Karpas-422 (cell line): Measurements from ENCODE around the gene AKT1. TPM values are rescaled to one million over a fixed set of nuclear protein-coding genes. Genes with fewer than 3 reads are reported as not detected.

Experiments
- DNase-seq: peaks from one replicate; pipeline ENCODE4 v3.0.0-alpha.2; 2015
- H2AFZ ChIP-seq: fragments of 200-600 bp; sonication (generic); 2 replicates; pipeline ENCODE4 v1.6.1; 2014; ENCODE audit warnings: antibody characterized with exemption, low read length, mixed read lengths
- H3K27ac ChIP-seq: fragments of 200-600 bp; sonication (generic); 2 replicates; pipeline ENCODE4 v1.5.1; 2014; ENCODE audit warnings: mild to moderate bottlenecking, low read length, moderate library complexity
- H3K27me3 ChIP-seq: fragments of 200-600 bp; sonication (generic); 2 replicates; pipeline ENCODE4 v1.6.1; 2014; ENCODE audit warnings: low read length, mixed read lengths
- H3K36me3 ChIP-seq: fragments of 200-600 bp; sonication (generic); 2 replicates; pipeline ENCODE4 v1.6.1; 2014; ENCODE audit warnings: low read length, mixed read lengths; ENCODE audit not compliant: insufficient read depth
- H3K4me1 ChIP-seq: fragments of 200-600 bp; sonication (generic); 2 replicates; pipeline ENCODE4 v1.6.1; 2014; ENCODE audit warnings: mild to moderate bottlenecking, low read length, mixed read lengths
- H3K4me2 ChIP-seq: fragments of 200-600 bp; sonication (generic); 2 replicates; pipeline ENCODE4 v1.6.1; 2014; ENCODE audit warnings: low read length, low read depth, mild to moderate bottlenecking; ENCODE audit not compliant: poor library complexity, severe bottlenecking
- H3K4me3 ChIP-seq: fragments of 200-600 bp; sonication (generic); 2 replicates; pipeline ENCODE4 v1.5.1; 2014; ENCODE audit warnings: mild to moderate bottlenecking, antibody characterized with exemption, low read length, mixed read lengths
- H3K79me2 ChIP-seq: fragments of 200-600 bp; sonication (generic); 2 replicates; pipeline ENCODE4 v1.6.1; 2014; ENCODE audit warnings: mild to moderate bottlenecking, low read length, mixed read lengths
- H3K9ac ChIP-seq: fragments of 200-600 bp; sonication (generic); 2 replicates; pipeline ENCODE4 v1.6.0; 2014; ENCODE audit warnings: low read length
- H3K9me2 ChIP-seq: fragments of 200-600 bp; sonication (generic), shearing (Covaris generic); replicated peaks from 2 replicates; pipeline ENCODE4 v1.6.0; 2014; ENCODE audit warnings: mild to moderate bottlenecking, low read length, moderate library complexity; ENCODE audit not compliant: insufficient read depth
- H3K9me3 ChIP-seq: fragments of 300-700, 200-600 bp; sonication (generic); 2 replicates; pipeline ENCODE4 v1.6.1; 2014; ENCODE audit warnings: low read length, mixed read lengths
- H4K20me1 ChIP-seq: fragments of 200-600 bp; sonication (generic); 2 replicates; pipeline ENCODE4 v1.6.1; 2014; ENCODE audit warnings: mild to moderate bottlenecking, antibody characterized with exemption, low read length, low read depth; ENCODE audit not compliant: insufficient read depth
- total RNA-seq: library from RNA; depleted of rRNA; stranded (reverse); fragments of >200 nt; shearing (Covaris generic); gene quantifications from 2 replicates; pipeline ENCODE4 v1.2.3, GENCODE V29; 2014; ENCODE audit warnings: low replicate concordance

The AKT1 gene
- total RNA-seq, 1 experiment from 2014 or later = 70.4 TPM

DNA sequence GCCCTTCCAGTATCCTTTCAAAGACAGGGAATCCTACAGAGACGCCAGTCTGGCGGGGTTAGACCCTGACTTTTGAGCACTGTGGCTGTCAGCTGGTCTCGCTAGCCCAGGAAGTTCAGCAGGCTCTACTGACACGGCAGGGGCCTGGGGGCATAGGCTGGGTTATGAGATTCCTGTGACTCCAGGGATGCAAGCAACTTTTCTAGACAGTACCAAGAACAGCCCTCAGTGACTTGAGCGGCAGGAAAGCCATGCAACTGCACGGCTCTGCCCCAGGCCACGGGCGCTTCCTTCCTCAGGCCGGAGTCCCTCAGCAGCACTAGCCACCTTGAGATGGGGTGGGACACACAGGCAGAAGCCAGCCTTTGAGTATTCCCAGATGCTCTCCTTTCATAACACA is 47.7 kb downstream of the AKT1 start:
- Histone ChIP-seq H3K4me1 (peaks cover 5% of the 10 kb centered on the region), H3K4me3 (no peak overlapping the region), H2AFZ (no peak overlapping the region), H4K20me1 (no peaks in the 10 kb centered on the region), H3K79me2 (no peaks in the 10 kb centered on the region), H3K27me3 (no peaks in the 10 kb centered on the region), H3K9me3 (no peaks in the 10 kb centered on the region), H3K9me2 (no peaks in the 10 kb centered on the region), H3K4me2 (no peak overlapping the region), H3K9ac (no peak overlapping the region), H3K36me3 (no peaks in the 10 kb centered on the region), H3K27ac (no peak overlapping the region)
- DNase-seq = no peak

DNA sequence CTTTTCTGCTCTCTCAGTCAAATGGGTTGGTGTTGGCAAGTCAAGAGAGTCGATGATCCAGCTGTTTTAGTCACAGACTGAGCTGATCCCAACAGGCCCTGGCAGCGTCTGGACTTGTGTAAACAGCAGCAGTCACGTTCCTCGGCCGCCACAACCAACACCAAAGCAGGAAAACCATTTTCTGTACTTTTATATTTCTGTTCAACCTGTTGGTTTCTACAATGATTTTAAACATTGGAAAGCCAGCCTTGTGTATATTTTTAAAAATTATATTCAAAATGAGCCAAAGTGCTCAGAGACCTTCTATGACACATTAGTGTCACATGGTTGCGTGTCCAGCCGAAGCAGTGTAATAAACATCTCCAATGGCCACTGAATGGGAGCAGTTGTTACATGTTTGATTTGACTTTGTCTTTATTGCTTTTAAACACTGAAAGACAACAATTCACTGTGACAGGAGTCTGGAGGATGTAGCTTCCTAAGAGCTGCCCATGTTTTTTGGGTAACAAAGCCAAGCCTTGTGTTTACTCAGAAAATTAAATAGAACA is 48.5 kb downstream of the AKT1 start:
- no peak overlapping the region for H2AFZ ChIP-seq
- no peak overlapping the region for H3K27ac ChIP-seq
- DNase-seq = no peak
- no peaks in the 10 kb centered on the region for H3K9me2 ChIP-seq
- H3K9me3 ChIP-seq = no peaks in the 10 kb centered on the region
- no peak overlapping the region for H3K9ac ChIP-seq
- H3K4me1 ChIP-seq = peaks cover 1% of the 10 kb centered on the region
- H3K36me3 ChIP-seq = no peaks in the 10 kb centered on the region
- H4K20me1 ChIP-seq = peaks cover 7% of the 10 kb centered on the region; the same call in 1 of the 2 replicates
- H3K4me3 ChIP-seq = no peak overlapping the region
- H3K79me2 ChIP-seq = no peaks in the 10 kb centered on the region
- no peak overlapping the region for H3K4me2 ChIP-seq
- H3K27me3 ChIP-seq = no peaks in the 10 kb centered on the region

DNA sequence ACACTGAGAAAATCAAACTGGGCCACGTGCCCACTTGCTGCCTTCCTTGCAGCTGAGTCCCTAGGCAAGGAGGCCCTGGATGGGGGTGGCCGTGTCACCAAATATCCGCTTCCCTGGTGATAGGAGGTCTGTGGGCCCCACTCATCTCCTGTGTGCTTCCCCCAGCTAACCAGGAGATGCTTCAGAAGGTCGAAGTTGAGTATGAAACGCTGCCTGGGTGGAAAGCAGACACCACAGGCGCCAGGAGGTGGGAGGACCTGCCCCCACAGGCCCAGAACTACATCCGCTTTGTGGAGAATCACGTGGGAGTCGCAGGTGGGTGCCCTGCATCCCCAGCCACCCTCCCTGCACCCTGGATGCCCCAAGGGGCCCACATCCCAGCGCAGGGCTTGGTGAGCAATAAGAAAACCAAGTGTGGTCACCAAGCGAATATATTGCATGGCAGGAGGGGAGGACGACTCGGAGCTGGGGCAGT is 49.4 kb downstream of the AKT1 start:
- 0 out of 2 replicates have a peak overlapping the region, but pooled peaks have one; percentile 14 for H3K9ac ChIP-seq
- DNase-seq = no peak
- H3K36me3 ChIP-seq = no peaks in the 10 kb centered on the region
- no peaks in the 10 kb centered on the region for H3K27me3 ChIP-seq
- H3K4me2 ChIP-seq = no peak overlapping the region
- H4K20me1 ChIP-seq = peaks cover 7% of the 10 kb centered on the region; the same call in 1 of the 2 replicates
- H3K9me3 ChIP-seq = no peaks in the 10 kb centered on the region
- no peaks in the 10 kb centered on the region for H3K9me2 ChIP-seq
- H3K4me3 ChIP-seq = no peak overlapping the region
- no peaks in the 10 kb centered on the region for H3K4me1 ChIP-seq
- no peak overlapping the region for H3K27ac ChIP-seq
- H3K79me2 ChIP-seq = no peaks in the 10 kb centered on the region
- H2AFZ ChIP-seq = no peak overlapping the region

DNA sequence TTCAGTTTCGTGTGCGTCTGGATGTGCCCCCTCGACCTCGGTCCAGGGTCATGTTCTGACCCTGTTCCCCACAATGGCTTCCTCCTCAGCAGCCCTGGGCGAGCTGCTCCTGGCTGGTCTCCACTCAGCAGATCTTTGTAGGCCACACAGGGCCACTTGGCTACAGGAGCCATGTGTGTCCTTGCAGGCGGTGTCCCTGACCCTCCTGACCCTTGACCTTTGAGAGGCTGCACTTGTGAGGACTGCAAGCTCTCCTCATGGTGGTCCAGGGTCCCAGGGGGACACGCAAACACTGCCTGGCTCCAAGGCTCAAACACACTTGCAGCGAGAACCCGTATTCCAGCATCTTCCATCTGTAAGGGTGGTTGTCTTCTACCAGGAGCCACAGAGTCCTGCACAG is 50.1 kb downstream of the AKT1 start:
- H4K20me1 ChIP-seq = peaks cover 11% of the 10 kb centered on the region; the same call in 1 of the 2 replicates
- no peaks in the 10 kb centered on the region for H3K4me1 ChIP-seq
- H3K79me2 ChIP-seq = no peaks in the 10 kb centered on the region
- no peak overlapping the region for H3K4me2 ChIP-seq
- no peaks in the 10 kb centered on the region for H3K9me2 ChIP-seq
- no peak overlapping the region for H2AFZ ChIP-seq
- H3K9ac ChIP-seq = no peak overlapping the region
- H3K9me3 ChIP-seq = no peaks in the 10 kb centered on the region
- no peak overlapping the region for H3K4me3 ChIP-seq
- H3K36me3 ChIP-seq = no peaks in the 10 kb centered on the region
- no peak overlapping the region for H3K27ac ChIP-seq
- no peak for DNase-seq
- no peaks in the 10 kb centered on the region for H3K27me3 ChIP-seq

DNA sequence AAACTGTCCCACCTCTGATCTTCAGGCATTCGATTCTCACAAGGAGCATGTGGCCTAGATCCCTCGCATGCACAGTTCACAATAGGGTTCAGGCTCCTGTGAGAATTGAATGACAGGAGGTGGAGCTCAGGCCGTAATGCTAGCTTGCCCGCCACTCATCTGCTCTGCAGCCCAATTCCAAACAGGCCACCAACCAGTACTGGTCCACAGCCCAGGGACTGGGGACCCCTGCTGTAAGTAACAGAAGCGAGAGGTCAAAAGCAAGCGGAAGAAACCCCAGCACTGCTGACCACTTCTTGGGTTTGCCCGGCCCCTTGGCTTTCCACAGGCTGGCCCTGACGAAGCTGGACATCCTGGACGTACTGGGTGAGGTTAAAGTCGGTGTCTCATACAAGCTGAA is 51.1 kb downstream of the AKT1 start:
- Histone ChIP-seq H3K27ac (no peak overlapping the region), H3K4me1 (no peaks in the 10 kb centered on the region), H3K9me3 (no peaks in the 10 kb centered on the region), H3K27me3 (no peaks in the 10 kb centered on the region), H3K4me2 (no peak overlapping the region), H2AFZ (no peak overlapping the region), H3K36me3 (no peaks in the 10 kb centered on the region), H4K20me1 (peaks cover 11% of the 10 kb centered on the region; the same call in 1 of the 2 replicates), H3K79me2 (no peaks in the 10 kb centered on the region), H3K9me2 (no peaks in the 10 kb centered on the region), H3K4me3 (no peak overlapping the region), H3K9ac (no peak overlapping the region)
- DNase-seq = no peak

DNA sequence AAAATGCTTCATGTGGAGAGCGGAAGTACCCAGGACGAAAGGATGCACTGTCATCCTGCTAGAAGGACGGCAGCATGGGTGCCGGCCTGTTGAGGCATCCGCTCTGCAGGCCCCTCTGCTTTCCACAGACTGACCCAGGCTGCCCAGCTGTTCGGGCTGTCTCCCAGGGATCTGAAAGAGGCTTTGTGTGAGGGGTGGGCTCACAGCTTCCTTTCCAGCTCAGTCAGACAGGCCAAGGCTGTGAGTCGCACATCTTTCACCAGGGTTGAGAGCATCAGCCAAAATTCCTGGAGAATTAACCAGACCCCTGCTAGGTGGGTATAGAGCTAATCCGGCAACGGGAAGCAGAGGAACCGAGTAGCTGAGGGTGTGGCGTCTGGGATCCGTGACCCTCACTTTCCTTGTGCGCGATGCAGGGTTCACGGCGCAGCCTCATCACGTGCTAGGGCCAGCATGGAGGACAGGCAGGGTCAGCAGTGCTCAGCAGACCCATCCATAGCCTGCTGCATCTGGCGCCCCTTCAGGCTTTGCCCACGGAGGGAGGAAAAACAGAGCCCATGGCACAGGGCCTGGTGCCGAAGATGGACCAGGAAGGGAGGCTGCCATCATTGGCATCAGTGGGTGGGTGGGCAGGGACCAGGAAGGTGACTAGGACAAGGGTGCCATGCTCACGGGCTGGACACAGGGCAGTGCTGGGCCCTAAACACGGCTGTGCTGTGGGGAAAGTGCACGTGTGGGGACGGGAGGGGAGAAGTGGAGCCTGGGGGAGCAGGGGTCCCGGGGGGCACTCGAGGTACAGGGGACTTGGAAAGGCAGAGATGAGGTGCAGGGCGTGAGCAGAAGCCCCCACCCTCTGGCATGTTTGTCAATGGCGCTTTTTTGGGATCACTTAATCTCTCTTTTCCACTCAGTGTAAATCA is 51.8 kb downstream of the AKT1 start:
- no peak for DNase-seq
- Histone ChIP-seq H3K79me2 (no peaks in the 10 kb centered on the region), H3K36me3 (no peaks in the 10 kb centered on the region), H3K9me2 (no peaks in the 10 kb centered on the region), H3K4me2 (no peak overlapping the region), H2AFZ (no peak overlapping the region), H3K27me3 (no peaks in the 10 kb centered on the region), H3K9ac (no peak overlapping the region), H3K4me3 (no peak overlapping the region), H4K20me1 (peaks cover 11% of the 10 kb centered on the region; the same call in 1 of the 2 replicates), H3K27ac (no peak overlapping the region), H3K4me1 (no peaks in the 10 kb centered on the region), H3K9me3 (no peaks in the 10 kb centered on the region)

DNA sequence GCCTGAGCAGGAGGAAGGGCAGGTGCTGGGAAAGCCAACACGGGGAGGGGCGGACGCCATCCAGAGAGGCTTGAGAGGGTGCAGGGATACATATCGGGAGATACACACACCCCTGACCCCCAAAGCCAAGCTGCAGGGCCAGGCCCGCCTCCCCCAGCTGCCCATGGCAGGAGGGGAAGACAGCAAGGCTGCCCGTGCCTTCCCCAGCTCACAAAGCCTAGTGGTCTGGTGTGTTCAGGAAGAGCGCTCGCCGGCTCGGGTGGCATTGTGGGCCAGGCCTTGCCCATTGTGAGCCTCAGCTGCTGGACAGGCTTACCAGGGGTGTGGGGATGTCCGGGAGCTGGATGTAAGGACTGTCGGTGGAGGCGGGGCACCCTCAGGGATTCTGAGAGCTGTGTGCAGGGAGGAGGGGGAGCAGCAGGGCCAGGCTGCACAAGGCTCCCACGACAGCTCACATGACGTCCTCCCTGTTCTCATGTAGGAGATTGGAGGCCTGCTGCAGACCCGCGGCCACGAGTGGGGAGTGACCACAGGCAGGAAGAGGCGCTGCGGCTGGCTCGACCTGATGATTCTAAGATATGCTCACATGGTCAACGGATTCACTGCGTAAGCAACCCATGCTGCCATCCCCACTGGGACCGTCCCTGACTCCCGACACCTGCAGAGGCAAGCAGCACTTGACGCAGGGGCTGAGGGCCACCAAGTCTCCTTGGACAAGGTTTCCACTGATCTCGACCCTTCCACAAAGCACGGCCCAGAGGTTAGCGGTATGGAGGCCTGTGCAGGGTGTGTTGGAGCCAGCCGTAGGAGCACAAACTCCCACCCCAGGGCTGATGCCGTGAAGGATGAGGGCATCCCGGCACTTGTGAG is 52.7 kb downstream of the AKT1 start:
- Histone ChIP-seq H3K27ac (no peak overlapping the region), H3K9ac (no peak overlapping the region), H3K27me3 (no peaks in the 10 kb centered on the region), H3K9me2 (no peaks in the 10 kb centered on the region), H3K79me2 (no peaks in the 10 kb centered on the region), H3K4me1 (no peaks in the 10 kb centered on the region), H4K20me1 (peaks cover 11% of the 10 kb centered on the region; the same call in 1 of the 2 replicates), H3K9me3 (no peaks in the 10 kb centered on the region), H3K4me3 (no peak overlapping the region), H3K4me2 (no peak overlapping the region), H2AFZ (no peak overlapping the region), H3K36me3 (no peaks in the 10 kb centered on the region)
- no peak for DNase-seq
